ENCODE results near the gene CAMTA1. TPM values are rescaled to one million over a fixed set of nuclear protein-coding genes. Genes with fewer than 3 reads are reported as not detected.

Gene CAMTA1
- total and polyA plus RNA-seq, 9 of the 15 experiments (the other 6 are each of a cell fraction or from before 2014, with no cell fraction given), result 43.9 to 161 (median 65.9) TPM

- TF ChIP-seq ZBTB40 (IDR thresholded peaks at IDR 0.05) (no peak), ZBTB40 (CRISPR knock-in tag; IDR thresholded peaks at IDR 0.05) (no peak), FOXK1 (CRISPR knock-in tag; IDR thresholded peaks at IDR 0.05; ENCODE audit: borderline replicate concordance) (no peak), ARID2 (IDR thresholded peaks at IDR 0.05) (no peak), ZNF77 (CRISPR knock-in tag; IDR thresholded peaks at IDR 0.05) (no peak), STAT5B (CRISPR knock-in tag; IDR thresholded peaks at IDR 0.05) (no peak)
These were observed 895.7 kb downstream of the CAMTA1 start (continued) for GRCh38 chr1:7680955-7681268.
